PC-3 (cell line): ENCODE results near the gene MAP2K7.

Experiments
- EZH2phosphoT487 ChIP-seq: fragments of 300-600 bp; sonication (generic); IDR thresholded peaks from 2 replicates; pipeline ENCODE4 v1.6.1; 2018; ENCODE audit warnings: mild to moderate bottlenecking, antibody characterized with exemption, low read length, borderline replicate concordance
- TF ChIP-seq, protein P1 (sequence below): fragments of 300-600 bp; sonication (generic); conservative IDR thresholded peaks from 2 replicates; pipeline ENCODE4 v1.5.1; 2017; ENCODE audit warnings: antibody characterized with exemption, low read depth, mild to moderate bottlenecking, low read length

DNA sequence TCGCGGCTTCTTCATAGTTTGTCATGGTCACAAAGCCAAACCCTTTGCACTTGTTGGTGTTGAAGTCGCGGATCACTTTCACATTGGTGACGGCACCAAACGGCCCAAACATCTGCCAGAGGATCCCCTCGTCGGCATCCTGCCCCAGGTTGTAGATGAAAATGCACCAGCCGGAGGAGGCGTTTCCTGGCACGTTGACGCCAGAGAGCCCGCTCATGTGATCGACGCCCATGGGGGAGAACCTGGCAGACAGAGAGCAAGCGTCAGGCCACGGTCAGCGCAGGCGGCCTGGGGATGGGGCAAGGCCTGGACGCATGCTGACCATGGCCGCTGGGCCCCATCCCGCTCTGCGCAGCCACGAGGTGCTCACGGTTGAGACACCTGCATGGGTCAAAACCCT, 59.9 kb downstream of the MAP2K7 start:
- no peak for TF ChIP-seq EZH2phosphoT487
- TF ChIP-seq, protein P1, sequence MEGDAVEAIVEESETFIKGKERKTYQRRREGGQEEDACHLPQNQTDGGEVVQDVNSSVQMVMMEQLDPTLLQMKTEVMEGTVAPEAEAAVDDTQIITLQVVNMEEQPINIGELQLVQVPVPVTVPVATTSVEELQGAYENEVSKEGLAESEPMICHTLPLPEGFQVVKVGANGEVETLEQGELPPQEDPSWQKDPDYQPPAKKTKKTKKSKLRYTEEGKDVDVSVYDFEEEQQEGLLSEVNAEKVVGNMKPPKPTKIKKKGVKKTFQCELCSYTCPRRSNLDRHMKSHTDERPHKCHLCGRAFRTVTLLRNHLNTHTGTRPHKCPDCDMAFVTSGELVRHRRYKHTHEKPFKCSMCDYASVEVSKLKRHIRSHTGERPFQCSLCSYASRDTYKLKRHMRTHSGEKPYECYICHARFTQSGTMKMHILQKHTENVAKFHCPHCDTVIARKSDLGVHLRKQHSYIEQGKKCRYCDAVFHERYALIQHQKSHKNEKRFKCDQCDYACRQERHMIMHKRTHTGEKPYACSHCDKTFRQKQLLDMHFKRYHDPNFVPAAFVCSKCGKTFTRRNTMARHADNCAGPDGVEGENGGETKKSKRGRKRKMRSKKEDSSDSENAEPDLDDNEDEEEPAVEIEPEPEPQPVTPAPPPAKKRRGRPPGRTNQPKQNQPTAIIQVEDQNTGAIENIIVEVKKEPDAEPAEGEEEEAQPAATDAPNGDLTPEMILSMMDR: no peak
